Astrocyte of the hippocampus (primary cell): ENCODE measurements around the gene GHSR.

Experiments used
- DNase-seq: peaks from one replicate; pipeline ENCODE4 v3.0.0; 2011; ENCODE audit warnings: low read depth, low spot score

GHSR gene

GRCh38 chr3:172437713-172438112 lies 10.5 kb downstream of the GHSR start:
- no peak for DNase-seq

GRCh38 chr3:172415323-172415722 lies 32.9 kb downstream of the GHSR start:
- DNase-seq = no peak

GRCh38 chr3:172411478-172411947 lies 36.7 kb downstream of the GHSR start:
- no peak for DNase-seq

GRCh38 chr3:172410702-172411477 lies 37.4 kb downstream of the GHSR start:
- DNase-seq = no peak

- DNase-seq = no peak
Observed at GRCh38 chr3:172407872-172408271, 40.4 kb downstream of the GHSR start.

- DNase-seq = no peak
Observed at GRCh38 chr3:172405914-172406313, 42.3 kb downstream of the GHSR start.

- DNase-seq = no peak
Observed at GRCh38 chr3:172404237-172404962, 43.9 kb downstream of the GHSR start.

- DNase-seq = no peak
Observed at GRCh38 chr3:172402892-172403643, 45.2 kb downstream of the GHSR start.

GRCh38 chr3:172402090-172402489 lies 46.2 kb downstream of the GHSR start:
- no peak for DNase-seq

GRCh38 chr3:172398484-172398883 lies 49.8 kb downstream of the GHSR start:
- DNase-seq = no peak

GRCh38 chr3:172397716-172398405 lies 50.4 kb downstream of the GHSR start:
- no peak for DNase-seq

- no peak for DNase-seq
Observed at GRCh38 chr3:172396400-172396799, 51.9 kb downstream of the GHSR start.

GRCh38 chr3:172394692-172395091 lies 53.6 kb downstream of the GHSR start:
- no peak for DNase-seq
